ENCODE data around the gene NXNL1.
"Not testable (repeated sequence)": the region's sequence is repeated elsewhere in the genome, so short reads cannot be mapped to it uniquely, and the experiment has no call there.

Gene NXNL1

DNA sequence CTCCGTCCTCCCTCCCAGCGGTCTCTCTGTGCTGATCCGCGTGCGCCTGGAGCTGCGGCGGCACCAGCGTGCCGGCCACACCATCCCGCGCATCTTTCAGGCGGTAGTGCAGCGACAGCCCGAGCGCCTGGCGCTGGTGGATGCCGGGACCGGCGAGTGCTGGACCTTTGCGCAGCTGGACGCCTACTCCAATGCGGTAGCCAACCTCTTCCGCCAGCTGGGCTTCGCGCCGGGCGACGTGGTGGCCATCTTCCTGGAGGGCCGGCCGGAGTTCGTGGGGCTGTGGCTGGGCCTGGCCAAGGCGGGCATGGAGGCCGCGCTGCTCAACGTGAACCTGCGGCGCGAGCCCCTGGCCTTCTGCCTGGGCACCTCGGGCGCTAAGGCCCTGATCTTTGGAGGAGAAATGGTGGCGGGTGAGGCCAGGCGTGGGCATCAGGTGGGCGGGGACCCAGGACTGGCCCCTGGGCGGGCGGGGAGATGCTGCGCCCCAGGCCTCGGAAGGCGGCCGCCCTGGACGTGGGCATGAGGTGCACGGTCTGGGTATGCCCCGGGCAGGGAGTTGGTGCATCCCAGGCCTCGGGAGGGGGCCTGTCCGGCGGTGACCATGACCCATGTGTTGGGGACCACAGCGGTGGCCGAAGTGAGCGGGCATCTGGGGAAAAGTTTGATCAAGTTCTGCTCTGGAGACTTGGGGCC, 26.0 kb upstream of the NXNL1 start:
- DNase-seq (ENCODE audit: low read depth): no peak

DNA sequence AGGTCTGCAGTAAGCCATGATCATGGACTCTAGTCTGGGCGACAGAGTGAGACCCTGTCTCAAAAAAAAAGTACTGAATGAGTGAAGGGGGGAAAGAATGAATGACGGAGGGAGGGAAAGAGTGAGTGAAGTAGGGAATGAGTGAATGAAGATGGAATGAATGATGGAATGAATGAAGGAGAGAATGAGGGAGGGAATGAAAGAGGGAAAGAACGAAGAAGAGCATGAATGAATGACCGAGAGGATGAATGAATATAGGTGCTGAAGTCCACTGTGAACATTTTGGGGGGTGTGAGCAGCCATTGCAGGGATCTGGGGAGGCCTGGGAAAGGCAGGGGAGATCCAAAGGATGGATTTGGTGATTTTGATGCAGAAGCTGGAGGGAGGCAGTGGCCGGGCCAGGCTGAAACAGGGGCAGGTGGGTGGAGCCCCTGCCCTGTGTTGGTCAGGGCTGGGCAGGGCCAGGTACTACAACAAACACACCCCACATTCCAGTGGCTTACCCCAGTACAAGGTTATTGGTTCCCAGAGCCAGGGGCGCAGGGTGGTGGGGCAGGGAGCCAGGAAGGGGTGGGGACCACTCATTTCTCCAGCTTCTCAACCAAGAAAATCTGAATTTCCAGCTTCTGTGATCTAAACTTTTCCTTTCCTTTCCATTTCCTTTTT, 23.9 kb upstream of the NXNL1 start:
- DNase-seq (ENCODE audit: low read depth): no peak

DNA sequence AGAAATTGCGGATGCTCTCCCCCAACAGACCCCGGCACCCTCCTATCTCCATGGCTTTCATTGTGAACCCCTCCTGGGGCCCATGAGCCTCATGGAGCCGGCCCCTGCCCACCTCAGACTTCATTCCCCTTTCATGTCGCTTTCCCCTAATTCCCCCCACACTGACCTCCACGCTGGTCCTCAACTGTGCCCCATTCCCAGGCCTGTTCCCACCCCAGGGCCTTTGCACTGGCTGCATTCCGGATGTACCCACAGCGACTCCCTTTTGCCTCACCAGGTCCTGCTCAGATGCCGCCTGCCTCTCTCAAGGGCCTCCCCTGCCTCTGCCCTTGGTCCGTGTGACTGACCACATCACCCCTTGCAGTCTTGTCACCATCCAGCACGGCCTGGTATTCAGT, 22.9 kb upstream of the NXNL1 start:
- no peak for DNase-seq (ENCODE audit: low read depth)

DNA sequence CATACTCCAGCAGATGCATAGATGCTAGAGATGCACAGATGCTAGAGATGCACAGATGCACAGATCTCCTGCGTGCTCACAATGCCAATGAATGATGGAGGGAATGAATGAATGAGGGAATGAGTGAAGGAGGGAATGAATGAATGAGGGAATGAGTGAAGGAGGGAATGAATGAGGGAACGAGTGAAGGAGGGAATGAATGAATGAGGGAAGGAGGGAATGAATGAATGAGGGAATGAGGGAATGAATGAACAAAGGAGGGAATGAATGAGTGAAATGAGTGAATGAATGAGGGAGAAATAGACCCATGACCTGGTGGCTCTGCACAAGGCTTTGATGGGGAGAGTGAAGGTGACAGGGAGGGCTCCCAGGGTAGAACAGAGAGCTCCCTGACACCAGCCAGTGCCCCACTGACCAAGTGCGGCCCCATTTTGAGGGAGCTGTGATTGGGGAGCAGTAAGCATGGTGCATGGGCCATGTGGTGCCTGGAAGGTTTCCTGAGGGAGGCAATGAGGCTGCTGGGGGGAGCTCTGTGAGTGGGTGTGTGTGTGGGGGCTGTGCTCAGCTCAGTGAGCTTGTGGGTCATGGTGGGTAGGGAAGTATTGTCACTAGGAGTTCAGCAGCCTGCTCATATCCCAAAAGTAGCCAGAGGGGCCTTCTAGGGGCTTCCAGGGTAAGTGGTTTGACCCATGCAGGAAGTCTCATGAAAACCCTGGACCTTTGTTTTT, 22.3 kb upstream of the NXNL1 start:
- DNase-seq (ENCODE audit: low read depth): no peak

DNA sequence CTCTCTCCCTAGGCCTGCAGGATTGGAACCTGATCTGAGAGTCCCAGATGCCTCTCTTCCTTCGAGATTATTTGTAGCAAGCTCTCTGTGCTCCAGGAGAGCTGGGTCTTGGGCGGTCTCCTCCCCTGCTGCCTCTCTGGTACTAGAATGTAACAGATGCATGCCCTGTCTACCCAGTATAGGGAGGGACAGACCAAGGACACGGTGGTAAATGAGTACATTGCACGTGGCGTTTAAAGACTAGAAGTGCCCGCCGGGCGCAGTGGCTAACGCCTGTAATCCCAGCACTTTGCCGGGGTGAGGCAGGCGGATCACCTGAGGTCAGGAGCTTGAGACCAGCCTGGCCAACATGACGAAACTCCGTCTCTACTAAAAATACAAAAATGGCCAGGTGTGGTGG, 21.3 kb upstream of the NXNL1 start:
- DNase-seq (ENCODE audit: low read depth): no peak

DNA sequence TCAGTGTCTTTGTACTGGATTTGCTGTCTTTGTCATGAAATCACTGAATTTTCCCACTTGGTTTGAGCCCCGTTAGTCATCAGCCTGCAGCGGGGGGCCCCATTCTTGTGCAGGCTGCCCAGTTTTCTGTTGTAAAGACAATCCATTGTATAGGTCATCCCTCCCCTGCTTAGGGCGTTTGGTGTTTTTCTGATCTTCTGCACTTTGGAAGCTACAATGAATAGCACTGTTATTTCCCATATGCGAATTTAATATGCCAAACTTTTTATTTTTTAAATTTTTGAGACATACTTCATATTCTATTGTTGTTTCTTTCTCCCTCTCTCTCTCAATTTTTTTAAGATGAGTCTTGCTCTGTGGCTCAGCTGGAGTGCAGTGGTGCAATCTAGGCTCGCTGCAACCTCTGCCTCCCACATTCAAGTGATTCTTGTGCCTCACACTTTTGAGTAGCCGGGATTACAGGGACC, 18.6 kb upstream of the NXNL1 start:
- DNase-seq (ENCODE audit: low read depth): no peak

DNA sequence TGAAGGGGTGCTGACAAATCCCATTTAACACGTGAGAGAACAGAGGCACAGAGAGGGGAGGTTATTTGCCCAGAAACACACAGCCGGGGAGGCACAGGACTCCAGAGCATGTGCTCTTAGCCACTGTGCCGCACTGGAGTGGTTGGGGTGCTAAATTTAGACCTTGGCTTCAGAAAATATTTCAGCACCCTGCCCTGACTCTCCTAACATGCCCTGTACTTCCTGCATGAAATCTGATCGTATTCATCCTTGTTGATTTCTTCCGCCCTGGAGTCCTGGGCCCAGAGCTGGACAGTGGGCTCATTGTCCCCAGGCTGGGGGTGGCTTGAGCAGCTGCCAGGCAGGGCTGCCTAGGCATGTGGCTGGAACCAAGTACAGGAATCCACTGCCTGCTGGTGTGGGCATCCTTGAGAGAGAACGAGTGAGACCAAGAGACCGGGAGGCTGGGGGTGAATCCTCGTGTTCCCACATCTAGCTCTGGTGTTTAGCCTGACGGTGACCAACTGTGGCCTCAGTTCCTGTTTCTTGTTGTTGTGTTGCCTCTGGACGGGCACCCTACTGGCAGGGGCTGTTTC, 14.9 kb upstream of the NXNL1 start:
- DNase-seq (ENCODE audit: low read depth): no peak

DNA sequence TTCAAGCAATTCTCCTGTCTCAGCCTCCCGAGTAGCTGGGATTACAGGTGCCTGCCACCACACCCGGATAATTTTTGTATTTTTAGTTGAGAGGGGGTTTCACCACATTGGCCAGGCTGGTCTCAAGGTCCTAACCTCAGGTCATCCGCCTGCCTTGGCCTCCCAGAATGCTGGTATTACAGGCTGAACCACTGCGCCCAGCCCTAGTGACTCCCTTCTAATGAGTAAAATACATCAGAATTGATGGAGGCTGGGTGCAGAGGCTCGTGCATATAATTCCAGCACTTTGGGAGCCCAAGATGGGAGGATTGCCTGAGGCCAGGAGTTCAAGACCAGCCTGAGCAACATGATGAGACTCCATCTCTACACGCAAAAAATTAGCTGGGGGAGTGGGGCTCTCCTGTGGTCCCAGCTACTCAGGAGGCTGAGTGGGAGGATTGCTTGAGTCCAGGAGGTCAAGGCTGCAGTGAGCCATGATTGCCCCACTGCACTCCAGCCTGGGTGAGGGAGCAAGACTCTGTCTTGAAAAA, 14.3 kb upstream of the NXNL1 start:
- DNase-seq (ENCODE audit: low read depth): not testable (repeated sequence)

DNA sequence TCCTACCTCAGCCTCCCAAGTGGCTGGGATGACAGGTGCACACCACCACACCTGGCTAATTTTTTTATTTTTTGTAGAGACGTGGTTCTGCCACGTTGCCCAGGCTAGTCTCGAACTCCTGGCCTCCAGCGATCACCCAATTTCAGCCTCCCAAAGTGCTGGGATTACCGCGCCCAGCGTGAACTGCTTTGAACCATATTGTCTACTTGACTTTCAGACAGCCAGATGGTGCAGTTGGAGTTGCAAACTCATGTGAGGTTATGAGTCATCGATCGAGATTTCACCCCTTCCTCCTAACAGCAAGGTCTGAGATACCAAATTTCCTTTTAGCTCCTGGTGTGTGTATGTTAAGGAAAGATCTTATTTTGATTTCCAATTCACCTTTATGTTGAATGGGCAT, 12.3 kb upstream of the NXNL1 start:
- no peak for DNase-seq (ENCODE audit: low read depth)

DNA sequence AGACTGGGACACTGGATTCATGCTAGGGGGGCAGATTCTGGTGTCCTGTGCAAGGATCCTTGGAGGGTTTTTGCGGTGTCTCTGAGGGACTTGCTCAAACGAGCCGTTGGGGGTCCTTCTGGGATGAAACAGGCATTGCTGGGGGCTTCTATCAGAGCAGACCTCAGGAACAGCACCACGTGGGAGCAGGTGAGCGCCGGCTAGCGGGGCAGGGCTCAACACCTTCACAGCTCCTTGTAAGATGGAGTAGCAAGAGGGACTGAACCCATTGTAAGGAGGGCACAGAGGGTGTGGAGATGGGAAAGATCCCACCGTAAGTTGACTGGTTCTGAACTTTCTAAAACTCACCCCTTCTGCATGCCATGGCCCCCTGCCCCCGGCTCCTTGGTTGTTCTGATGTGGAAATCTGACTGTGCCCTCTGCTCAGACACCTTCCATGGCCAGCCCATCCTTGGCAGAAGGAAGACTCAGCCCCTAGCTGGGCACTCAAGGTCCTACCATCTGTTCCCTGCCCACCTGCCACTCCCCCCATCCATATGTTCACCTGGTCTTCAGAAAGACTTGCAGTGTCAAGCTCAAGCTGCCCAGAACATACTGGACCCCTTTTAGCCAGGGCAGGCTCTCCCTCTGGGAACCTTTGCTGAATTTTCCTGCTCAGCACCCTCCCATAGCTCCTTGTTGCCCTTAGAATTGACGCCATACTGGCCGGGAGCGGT, 10.8 kb upstream of the NXNL1 start:
- no peak for DNase-seq (ENCODE audit: low read depth)

DNA sequence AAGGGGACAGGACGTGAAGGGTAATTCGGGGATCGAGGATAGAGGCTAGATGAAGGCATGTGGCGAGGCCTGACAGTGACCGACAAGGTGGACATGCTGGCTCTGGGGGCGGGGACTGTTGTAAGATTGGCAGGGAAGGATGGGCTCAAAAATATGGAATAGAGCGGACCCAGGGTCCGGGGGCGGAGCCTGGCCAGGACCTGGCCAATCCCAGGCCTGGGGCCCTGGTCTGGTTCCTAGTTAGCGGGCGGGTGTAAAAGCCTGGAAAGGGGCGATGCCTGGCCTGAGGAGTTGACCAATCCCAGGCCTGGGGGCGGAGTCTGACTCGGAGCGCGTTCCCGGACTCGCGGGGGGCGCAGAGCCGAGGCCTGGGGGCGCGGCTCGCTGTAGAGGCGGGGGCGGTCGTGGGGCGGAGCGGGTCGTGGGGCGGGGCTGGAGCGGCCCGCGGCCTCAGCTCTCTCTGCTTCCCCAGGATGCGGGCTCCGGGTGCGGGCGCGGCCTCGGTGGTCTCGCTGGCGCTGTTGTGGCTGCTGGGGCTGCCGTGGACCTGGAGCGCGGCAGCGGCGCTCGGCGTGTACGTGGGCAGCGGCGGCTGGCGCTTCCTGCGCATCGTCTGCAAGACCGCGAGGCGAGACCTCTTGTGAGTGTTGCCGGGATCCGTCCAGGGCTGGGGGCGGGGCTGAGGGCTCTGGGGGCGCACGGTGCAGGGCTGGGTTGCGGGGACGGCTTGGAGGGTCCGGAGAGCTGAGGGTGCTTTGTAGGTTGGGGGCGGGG, 9.5 kb upstream of the NXNL1 start, which contains the start of gene SLC27A1:
SLC27A1 (plus strand) TSS at position 457 of the 774 bp plus-strand sequence; CDS start at position 474, 17 bp downstream.
- DNase-seq (ENCODE audit: low read depth): peak; percentile 77

DNA sequence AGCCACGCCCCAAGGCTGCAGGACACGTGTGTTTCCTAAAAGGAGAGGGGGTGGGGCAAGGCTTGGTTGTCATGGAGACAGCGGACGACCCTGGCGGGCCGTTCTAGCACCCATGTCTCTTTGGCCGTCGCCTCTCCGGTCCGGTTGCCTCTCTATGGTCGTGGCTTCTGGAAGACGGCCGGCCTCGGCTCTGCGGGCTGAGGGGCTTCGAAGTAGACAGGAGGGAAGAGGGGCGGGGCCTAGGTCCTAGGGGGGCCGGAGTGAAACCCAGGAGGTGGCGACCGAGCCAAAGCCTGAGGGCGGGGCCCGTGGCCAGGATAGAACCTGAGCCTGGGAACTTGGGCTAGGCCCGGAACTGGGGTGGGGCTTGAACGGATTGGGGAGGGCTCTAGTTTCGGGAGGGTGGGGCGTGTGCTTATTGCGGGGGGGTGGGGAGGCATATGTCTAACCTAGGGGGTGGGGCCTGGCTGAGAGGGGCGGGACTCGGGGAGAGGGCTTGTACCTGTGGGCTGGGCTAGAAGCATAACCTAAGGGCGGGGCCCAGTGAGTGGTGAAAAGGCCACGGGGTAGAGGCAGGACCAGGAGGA, 8.8 kb upstream of the NXNL1 start:
- DNase-seq (ENCODE audit: low read depth): peak; percentile 88

DNA sequence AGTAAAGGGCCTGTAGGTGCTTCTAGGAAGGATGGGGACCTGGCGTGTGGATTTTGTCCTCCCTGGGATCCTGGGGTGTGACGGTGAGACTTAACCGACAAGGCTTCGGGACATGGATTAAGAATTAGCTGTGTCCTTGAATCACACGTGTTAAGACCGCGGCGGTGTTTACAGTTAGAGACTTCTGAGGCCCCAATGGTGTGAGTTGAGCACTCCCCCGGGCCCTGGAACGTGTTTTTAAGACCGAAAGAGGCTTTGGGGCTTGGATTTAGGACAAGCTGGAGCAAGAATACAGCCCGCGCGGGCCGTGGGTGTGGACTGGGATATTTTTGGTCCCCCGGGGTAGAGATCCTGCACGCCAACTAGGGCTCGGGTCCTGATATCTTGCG, 8.4 kb upstream of the NXNL1 start:
- DNase-seq (ENCODE audit: low read depth): no peak

DNA sequence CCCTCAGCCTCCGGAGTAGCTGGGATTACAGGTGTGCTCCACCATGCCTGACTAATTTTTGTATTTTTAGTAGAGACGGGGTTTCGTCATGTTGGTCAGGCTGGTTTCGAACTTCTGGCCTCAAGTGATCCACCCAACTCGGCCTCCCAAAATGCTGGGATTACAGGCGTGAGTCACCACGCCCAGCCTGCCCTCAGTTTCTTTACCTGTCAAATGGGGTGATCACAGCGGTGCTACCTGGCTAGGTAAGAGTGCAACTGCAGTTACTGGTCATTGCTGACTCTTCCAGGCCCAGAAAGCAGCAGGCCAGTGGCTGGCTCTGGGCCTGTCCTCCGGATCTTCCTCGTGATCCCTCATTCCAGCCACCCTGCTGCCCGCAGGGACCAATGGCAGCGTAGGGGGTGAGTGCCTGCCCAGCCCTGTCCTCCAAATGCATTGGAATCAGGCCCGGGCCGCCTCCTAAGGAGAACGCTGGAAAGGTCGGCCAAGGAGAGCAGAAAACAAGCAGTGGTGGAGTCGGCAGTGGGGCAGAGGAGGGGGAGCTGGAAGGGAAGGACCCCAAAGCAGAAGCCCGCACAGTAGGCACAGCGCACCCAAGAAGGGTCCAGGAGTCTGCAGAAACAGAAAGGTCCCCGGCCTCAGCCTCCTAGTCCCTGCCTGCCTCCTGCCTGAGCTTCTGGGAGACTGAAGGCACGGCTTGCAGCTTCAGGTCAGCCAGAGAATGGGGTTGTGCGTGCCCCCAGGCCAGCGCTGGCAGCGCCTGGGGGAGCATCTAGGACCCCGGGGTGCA, 7.8 kb upstream of the NXNL1 start:
- DNase-seq (ENCODE audit: low read depth): no peak

DNA sequence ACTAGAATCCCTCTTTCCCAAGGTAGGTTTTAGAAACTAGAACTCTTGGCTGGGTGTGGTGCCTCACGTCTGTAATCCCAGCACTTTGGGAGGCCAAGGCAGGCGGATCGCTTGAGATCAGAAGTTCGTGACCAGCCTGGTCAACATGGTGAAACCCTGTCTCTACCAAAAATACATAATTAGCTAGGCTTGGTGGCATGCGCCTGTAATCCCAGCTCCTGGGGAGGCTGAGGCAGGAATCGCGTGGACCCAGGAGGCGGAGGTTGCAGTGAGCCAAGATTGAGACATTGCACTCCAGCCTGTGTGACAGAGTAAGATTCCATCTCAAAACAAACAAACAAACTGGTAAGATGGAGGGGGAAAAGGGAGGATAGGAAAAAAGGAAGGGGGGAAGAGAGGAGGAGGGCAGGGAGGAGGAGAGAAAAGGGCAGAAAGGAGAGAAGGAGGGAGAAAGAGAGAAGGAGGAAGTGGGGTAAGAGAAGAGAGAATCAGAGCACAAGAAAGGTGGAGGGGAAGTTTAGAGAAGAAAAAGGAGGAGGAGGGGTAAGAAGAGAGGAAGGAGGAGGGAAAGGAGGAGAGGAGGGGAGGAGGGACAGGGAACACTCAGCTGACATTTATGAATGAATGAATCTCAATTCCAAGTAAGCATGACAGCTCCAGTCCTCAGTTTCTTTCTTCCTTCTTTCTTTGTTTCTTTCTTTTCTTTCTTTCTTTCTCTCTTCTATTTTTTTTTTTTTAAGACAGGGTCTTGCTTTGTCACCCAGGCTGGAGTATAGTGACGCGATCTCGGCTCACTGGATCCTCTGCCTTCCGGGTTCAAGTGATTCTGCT, 7.0 kb upstream of the NXNL1 start:
- DNase-seq (ENCODE audit: low read depth): no peak

DNA sequence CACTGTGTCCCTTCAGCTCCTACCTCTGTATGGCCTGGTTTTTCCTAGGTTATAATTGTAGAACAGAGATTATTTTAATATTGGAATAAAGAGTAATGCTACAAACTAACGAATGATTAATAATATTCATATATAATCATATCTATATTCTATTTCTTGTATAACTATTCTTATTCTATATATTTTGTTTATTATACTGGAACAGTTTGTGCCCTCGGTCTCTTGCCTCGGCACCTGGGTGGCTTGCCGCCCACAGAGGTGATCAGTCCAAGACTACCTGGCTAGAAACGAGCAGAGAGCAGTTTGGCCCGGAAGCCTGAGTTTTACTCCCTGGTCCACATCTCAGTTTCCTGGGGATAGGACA, 5.7 kb upstream of the NXNL1 start:
- DNase-seq (ENCODE audit: low read depth): no peak

DNA sequence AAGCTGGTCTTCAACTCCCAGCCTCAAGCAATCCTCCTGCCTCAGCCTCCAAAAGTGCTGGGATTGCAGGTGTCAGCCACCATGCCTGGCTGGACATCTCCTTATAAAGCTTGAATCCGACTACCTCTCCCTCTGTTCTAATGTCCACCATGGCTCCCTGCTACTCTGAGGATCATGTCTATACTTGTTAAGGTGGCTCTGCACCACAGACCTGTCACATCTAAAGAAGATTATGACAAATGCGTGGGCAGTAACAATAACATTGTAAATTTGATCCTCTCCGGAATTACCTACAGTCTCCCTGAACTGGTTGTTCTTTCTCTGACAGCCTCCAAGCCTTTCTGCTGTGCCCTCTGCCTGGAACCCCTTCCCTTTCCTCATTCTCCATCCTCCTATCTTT, 1.8 kb downstream of the NXNL1 start:
- no peak for DNase-seq (ENCODE audit: low read depth)

DNA sequence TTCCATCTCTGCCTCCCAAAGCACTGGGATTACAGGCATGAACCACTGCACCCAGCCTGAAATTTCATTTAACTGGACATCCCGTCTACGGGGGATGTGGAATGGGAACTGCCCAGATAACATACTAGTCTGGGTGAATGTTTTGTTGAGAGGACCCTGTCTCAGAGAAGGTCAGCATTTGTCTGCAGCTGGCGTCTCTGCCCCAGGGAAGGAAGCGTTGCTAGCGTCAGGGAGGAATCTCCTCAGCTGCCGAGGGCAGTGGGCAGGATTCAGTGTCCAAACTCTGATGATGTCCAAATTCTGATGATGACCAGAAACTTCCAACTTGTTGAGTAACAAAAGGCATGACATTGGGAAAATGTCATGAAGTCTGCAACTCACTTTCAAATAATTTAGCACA, 3.1 kb downstream of the NXNL1 start:
- no peak for DNase-seq (ENCODE audit: low read depth)

DNA sequence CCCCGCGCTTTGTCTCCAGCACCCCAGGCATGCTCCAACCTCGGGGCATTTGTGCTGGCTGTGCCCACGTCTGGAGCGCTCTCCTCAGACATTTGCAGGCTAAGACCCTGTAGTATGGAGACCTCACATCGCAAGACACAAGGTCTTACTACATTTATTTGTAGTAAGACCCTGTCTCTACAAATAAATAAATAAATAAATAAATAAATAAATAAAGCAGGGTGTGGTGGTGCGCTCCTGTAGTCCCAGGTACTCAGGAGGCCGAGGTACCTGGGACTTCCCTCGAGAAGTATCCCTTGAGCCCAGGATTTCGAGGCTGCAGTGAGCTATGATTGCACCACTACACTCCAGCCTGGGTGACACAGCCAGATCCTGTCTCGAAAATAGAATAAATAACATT, 4.6 kb downstream of the NXNL1 start:
- DNase-seq (ENCODE audit: low read depth): no peak

Measured in stimulated activated CD8-positive, alpha-beta memory T cell treated with anti-CD3 and anti-CD28 coated beads, Interleukin-12 subunit alpha, Interleukin-12 subunit beta, amount 100 ng/mL, for 1 hour (primary cell).